Esophagus (tissue), 2 donors: ENCODE measurements around the gene MAP4. TPM values are rescaled to one million over a fixed set of nuclear protein-coding genes. Genes with fewer than 3 reads are reported as not detected.
"Not testable (repeated sequence)": the region's sequence is repeated elsewhere in the genome, so short reads cannot be mapped to it uniquely, and the experiment has no call there.

Source experiments
- H3K27ac ChIP-seq, 2 donors: one replicate each; pipeline ENCODE4 v1.5.1; 2013; ENCODE audit warnings: low read depth in 2 of 2, mild to moderate bottlenecking in 2 of 2, inconsistent platforms in 1 of 2, low read length in 1 of 2, moderate library complexity in 1 of 2
- H3K27me3 ChIP-seq, 2 donors: one replicate each; pipeline ENCODE4 v1.6.1; 2013; ENCODE audit warnings: low read length in 2 of 2, control low read depth in 1 of 2, mild to moderate bottlenecking in 1 of 2; ENCODE audit not compliant: insufficient read depth in 2 of 2, control insufficient read depth in 1 of 2
- H3K36me3 ChIP-seq, 2 donors: one replicate each; pipeline ENCODE4 v1.6.1; 2013; ENCODE audit warnings: low read length in 1 of 2; ENCODE audit not compliant: control insufficient read depth in 2 of 2, insufficient read depth in 2 of 2
- H3K4me1 ChIP-seq, 2 donors: one replicate each; pipeline ENCODE4 v1.6.1; 2013; ENCODE audit warnings: low read length in 1 of 2; ENCODE audit not compliant: control insufficient read depth in 2 of 2, insufficient read depth in 2 of 2
- H3K4me3 ChIP-seq, 2 donors: one replicate each; pipeline ENCODE4 v1.5.1; 2013; ENCODE audit warnings: low read length in 2 of 2, mild to moderate bottlenecking in 2 of 2, low read depth in 1 of 2, moderate library complexity in 1 of 2
- H3K9me3 ChIP-seq, 2 donors: one replicate each; pipeline ENCODE4 v1.6.1; 2013; ENCODE audit warnings: mild to moderate bottlenecking in 2 of 2, low read depth in 1 of 2, low read length in 1 of 2, moderate library complexity in 1 of 2; ENCODE audit not compliant: control insufficient read depth in 2 of 2, insufficient read depth in 1 of 2
- WGBS, 2 donors: extraction: QIAGEN DNeasy Blood & Tissue Kit; methylation state at CpG; one replicate each; pipeline ENCODE4 v1.1.7; 2013; 5-methylcytosine and 5-hydroxymethylcytosine counted together
- polyA plus RNA-seq, 2 donors: library from polyadenylated mRNA; stranded (reverse); fragments of 200-250 nt; gene quantifications; one replicate each; pipeline ENCODE4 v1.2.3, GENCODE V29; 2013
- donor health status: healthy with polysubstance abuse.
- donor health status: Bipolar disorder and iron deficiency.

Gene MAP4
- polyA plus RNA-seq = 10 to 100 TPM; 48.8 to 60.4 TPM

GRCh38 chr3:48016301-48016973, at the start of gene MAP4:
TSS of gene MAP4 (minus strand) at chr3:48016416. CDS start at chr3:47998860, 17,556 bp downstream.
- Histone ChIP-seq H3K4me1 (no peaks in the 10 kb centered on the region), H3K4me3 (no peak within 1 kb of the TSS), H3K9me3 (no peaks in the 10 kb centered on the region), H3K36me3 (peaks cover 0 to 2% of the 10 kb centered on the region in 2 donors), H3K27ac (peak within 1 kb of the TSS in 1 of 2 donors; percentile 28), H3K27me3 (no peaks in the 10 kb centered on the region)
- 64 to 67% methylated on average over 4 of the region's 4 CpGs for WGBS, 2 donors

GRCh38 chr3:48065035-48065434, 48.8 kb upstream of the MAP4 start:
- H3K27ac ChIP-seq = no peak overlapping the region
- WGBS, 2 donors = 95 to 100% methylated on average over 1 of the region's 1 CpG
- no peaks in the 10 kb centered on the region for H3K9me3 ChIP-seq
- no peaks in the 10 kb centered on the region for H3K4me1 ChIP-seq
- H3K36me3 ChIP-seq = peaks cover 0 to 2% of the 10 kb centered on the region in 2 donors
- H3K27me3 ChIP-seq = no peaks in the 10 kb centered on the region
- no peak overlapping the region for H3K4me3 ChIP-seq

- no peak overlapping the region for H3K4me3 ChIP-seq
- no peaks in the 10 kb centered on the region for H3K9me3 ChIP-seq
- no peaks in the 10 kb centered on the region for H3K4me1 ChIP-seq
- H3K36me3 ChIP-seq = peaks cover 0 to 2% of the 10 kb centered on the region in 2 donors
- 79 to 80% methylated on average over 3 of the region's 3 CpGs for WGBS, 2 donors
- no peak overlapping the region for H3K27ac ChIP-seq
- H3K27me3 ChIP-seq = no peaks in the 10 kb centered on the region
These were observed 48.1 kb upstream of the MAP4 start for GRCh38 chr3:48064292-48064829.

GRCh38 chr3:48061586-48061985, 45.4 kb upstream of the MAP4 start:
- H3K4me3 ChIP-seq, H3K4me1 ChIP-seq, H3K36me3 ChIP-seq, H3K27me3 ChIP-seq, H3K9me3 ChIP-seq, H3K27ac ChIP-seq: not testable (repeated sequence)
- WGBS, 2 donors = 95 to 96% methylated on average over 15 to 31 of the region's 33 CpGs

- WGBS, 2 donors = 74 to 80% methylated on average over 6 of the region's 6 CpGs
- no peaks in the 10 kb centered on the region for H3K36me3 ChIP-seq
- no peak overlapping the region for H3K27ac ChIP-seq
- no peaks in the 10 kb centered on the region for H3K27me3 ChIP-seq
- no peak overlapping the region for H3K4me3 ChIP-seq
- no peaks in the 10 kb centered on the region for H3K9me3 ChIP-seq
- peaks cover 0 to 3% of the 10 kb centered on the region in 2 donors for H3K4me1 ChIP-seq
These were observed 41.9 kb upstream of the MAP4 start for GRCh38 chr3:48058091-48058490.

- Histone ChIP-seq H3K4me3 (no peak overlapping the region), H3K36me3 (no peaks in the 10 kb centered on the region), H3K4me1 (peaks cover 0 to 3% of the 10 kb centered on the region in 2 donors), H3K9me3 (no peaks in the 10 kb centered on the region), H3K27ac (no peak overlapping the region), H3K27me3 (no peaks in the 10 kb centered on the region)
- WGBS, 2 donors = 68 to 75% methylated on average over 2 of the region's 2 CpGs
These were observed 41.3 kb upstream of the MAP4 start for GRCh38 chr3:48057521-48057920.

GRCh38 chr3:48047841-48048464, 31.7 kb upstream of the MAP4 start:
- Histone ChIP-seq H3K36me3 (peaks cover 0 to 3% of the 10 kb centered on the region in 2 donors), H3K27ac (no peak overlapping the region), H3K9me3 (no peaks in the 10 kb centered on the region), H3K27me3 (no peaks in the 10 kb centered on the region), H3K4me1 (no peaks in the 10 kb centered on the region), H3K4me3 (no peak overlapping the region)

- H3K36me3 ChIP-seq = peaks cover 0 to 1% of the 10 kb centered on the region in 2 donors
- WGBS, 2 donors = 89 to 93% methylated on average over 3 of the region's 3 CpGs
- no peaks in the 10 kb centered on the region for H3K27me3 ChIP-seq
- no peak overlapping the region for H3K27ac ChIP-seq
- no peaks in the 10 kb centered on the region for H3K4me1 ChIP-seq
- H3K9me3 ChIP-seq = no peaks in the 10 kb centered on the region
- H3K4me3 ChIP-seq = no peak overlapping the region
These were observed 26.0 kb upstream of the MAP4 start for GRCh38 chr3:48042071-48042760.

- H3K36me3 ChIP-seq = no peaks in the 10 kb centered on the region
- WGBS, 2 donors = 19% methylated on average over 1 of the region's 1 CpG
- H3K27ac ChIP-seq = peak overlapping the region; percentile 4 to 49
- H3K4me1 ChIP-seq = no peaks in the 10 kb centered on the region
- no peaks in the 10 kb centered on the region for H3K9me3 ChIP-seq
- H3K27me3 ChIP-seq = no peaks in the 10 kb centered on the region
- H3K4me3 ChIP-seq = no peak overlapping the region
These were observed 23.4 kb upstream of the MAP4 start for GRCh38 chr3:48039487-48040190.
